Measurements from ENCODE around the gene POFUT1. TPM values are rescaled to one million over a fixed set of nuclear protein-coding genes. Genes with fewer than 3 reads are reported as not detected.

POFUT1 gene
- total and polyA plus RNA-seq, 9 of the 15 experiments (the other 6 are each of a cell fraction or from before 2014, with no cell fraction given): 3.5 to 44.7 (median 23.5) TPM

- TF ChIP-seq DEAF1 (CRISPR knock-in tag; IDR thresholded peaks at IDR 0.05): no peak
- TF ChIP-seq ZNF274 (IDR thresholded peaks at IDR 0.05; ENCODE audit: borderline replicate concordance, low read depth, low read length): no peak
- no peak for TF ChIP-seq ZBTB49 (CRISPR knock-in tag; IDR thresholded peaks at IDR 0.05; ENCODE audit: borderline replicate concordance)
- TF ChIP-seq CREB5 (CRISPR knock-in tag; IDR thresholded peaks at IDR 0.05): no peak
- no peak for TF ChIP-seq CHCHD3 (CRISPR knock-in tag; IDR thresholded peaks at IDR 0.05)
- no peak for TF ChIP-seq ZNF668 (CRISPR knock-in tag; IDR thresholded peaks at IDR 0.05)
- TF ChIP-seq ZNF12 (CRISPR knock-in tag; IDR thresholded peaks at IDR 0.05): no peak
- TF ChIP-seq NR3C1 (CRISPR knock-in tag; IDR thresholded peaks at IDR 0.05): 0 out of 2 replicates have a peak, but pooled peaks have one; percentile 24
- TF ChIP-seq VEZF1 (CRISPR knock-in tag; IDR thresholded peaks at IDR 0.05): no peak
- TF ChIP-seq SIRT6 (IDR thresholded peaks at IDR 0.05; ENCODE audit: low read depth, low read length): no peak
- TF ChIP-seq ZNF780A (CRISPR knock-in tag; IDR thresholded peaks at IDR 0.05): no peak
- TF ChIP-seq ZBTB11 (CRISPR knock-in tag; IDR thresholded peaks at IDR 0.05): no peak
- TF ChIP-seq MTA2 (IDR thresholded peaks at IDR 0.05; ENCODE audit: low read depth): peak; percentile 45; the same call in 1 of the 2 replicates
Measured at GRCh38 chr20:32206760-32207625, 687 bp upstream of the POFUT1 start (continued).

Data from K562 (cell line).